LNCaP clone FGC (cell line): ENCODE results near the gene LPP.

Experiments used
- DNase-seq: peaks from one replicate; pipeline ENCODE4 v3.0.0-alpha.2; 2011; ENCODE audit warnings: low read depth
- H3K4me3 ChIP-seq: 2 replicates; pipeline ENCODE4 v1.5.1; 2011; ENCODE audit warnings: mild to moderate bottlenecking, low read depth, low read length, control low read depth
- TF ChIP-seq, protein P1 (sequence below): IDR thresholded peaks from 2 replicates; pipeline ENCODE4 v1.5.1; 2012; ENCODE audit warnings: mild to moderate bottlenecking; ENCODE audit not compliant: control insufficient read depth, insufficient read depth; ENCODE audit errors: extremely low read depth

Gene LPP

DNA sequence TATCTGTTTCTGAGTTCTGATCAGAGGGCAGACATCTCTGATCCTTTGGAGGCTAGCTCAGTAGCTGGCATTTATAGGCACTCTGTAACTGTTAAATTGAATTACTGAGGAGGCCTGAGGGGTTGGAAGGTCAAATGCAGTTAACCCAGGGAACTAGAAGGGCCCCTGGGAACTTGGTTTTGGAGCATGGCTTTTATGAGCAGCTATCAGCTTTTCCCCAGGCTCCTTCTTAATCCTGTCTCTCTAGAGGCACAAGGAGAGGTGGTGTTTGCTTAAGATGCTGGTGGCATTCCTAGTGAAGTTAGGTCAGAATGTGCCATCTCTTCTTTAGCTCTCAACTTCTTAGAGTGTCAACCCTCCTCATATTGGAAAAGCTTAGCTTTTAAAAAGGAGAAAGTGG, 128.9 kb downstream of the LPP start:
- no peak for DNase-seq
- H3K4me3 ChIP-seq, result no peak overlapping the region
- TF ChIP-seq, protein P1, sequence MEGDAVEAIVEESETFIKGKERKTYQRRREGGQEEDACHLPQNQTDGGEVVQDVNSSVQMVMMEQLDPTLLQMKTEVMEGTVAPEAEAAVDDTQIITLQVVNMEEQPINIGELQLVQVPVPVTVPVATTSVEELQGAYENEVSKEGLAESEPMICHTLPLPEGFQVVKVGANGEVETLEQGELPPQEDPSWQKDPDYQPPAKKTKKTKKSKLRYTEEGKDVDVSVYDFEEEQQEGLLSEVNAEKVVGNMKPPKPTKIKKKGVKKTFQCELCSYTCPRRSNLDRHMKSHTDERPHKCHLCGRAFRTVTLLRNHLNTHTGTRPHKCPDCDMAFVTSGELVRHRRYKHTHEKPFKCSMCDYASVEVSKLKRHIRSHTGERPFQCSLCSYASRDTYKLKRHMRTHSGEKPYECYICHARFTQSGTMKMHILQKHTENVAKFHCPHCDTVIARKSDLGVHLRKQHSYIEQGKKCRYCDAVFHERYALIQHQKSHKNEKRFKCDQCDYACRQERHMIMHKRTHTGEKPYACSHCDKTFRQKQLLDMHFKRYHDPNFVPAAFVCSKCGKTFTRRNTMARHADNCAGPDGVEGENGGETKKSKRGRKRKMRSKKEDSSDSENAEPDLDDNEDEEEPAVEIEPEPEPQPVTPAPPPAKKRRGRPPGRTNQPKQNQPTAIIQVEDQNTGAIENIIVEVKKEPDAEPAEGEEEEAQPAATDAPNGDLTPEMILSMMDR, result no peak

GRCh38 chr3:188283347-188283746, 129.4 kb downstream of the LPP start:
- DNase-seq, result no peak
- no peak overlapping the region for H3K4me3 ChIP-seq
- TF ChIP-seq, protein P1, result no peak

GRCh38 chr3:188284455-188285212, 130.7 kb downstream of the LPP start:
- no peak overlapping the region for H3K4me3 ChIP-seq
- no peak for DNase-seq
- TF ChIP-seq, protein P1, result no peak

GRCh38 chr3:188286087-188286513, 132.1 kb downstream of the LPP start:
- DNase-seq, result no peak
- TF ChIP-seq, protein P1, result no peak
- H3K4me3 ChIP-seq, result no peak overlapping the region

GRCh38 chr3:188287339-188287738, 133.4 kb downstream of the LPP start:
- DNase-seq, result no peak
- H3K4me3 ChIP-seq, result no peak overlapping the region
- TF ChIP-seq, protein P1, result no peak

DNA sequence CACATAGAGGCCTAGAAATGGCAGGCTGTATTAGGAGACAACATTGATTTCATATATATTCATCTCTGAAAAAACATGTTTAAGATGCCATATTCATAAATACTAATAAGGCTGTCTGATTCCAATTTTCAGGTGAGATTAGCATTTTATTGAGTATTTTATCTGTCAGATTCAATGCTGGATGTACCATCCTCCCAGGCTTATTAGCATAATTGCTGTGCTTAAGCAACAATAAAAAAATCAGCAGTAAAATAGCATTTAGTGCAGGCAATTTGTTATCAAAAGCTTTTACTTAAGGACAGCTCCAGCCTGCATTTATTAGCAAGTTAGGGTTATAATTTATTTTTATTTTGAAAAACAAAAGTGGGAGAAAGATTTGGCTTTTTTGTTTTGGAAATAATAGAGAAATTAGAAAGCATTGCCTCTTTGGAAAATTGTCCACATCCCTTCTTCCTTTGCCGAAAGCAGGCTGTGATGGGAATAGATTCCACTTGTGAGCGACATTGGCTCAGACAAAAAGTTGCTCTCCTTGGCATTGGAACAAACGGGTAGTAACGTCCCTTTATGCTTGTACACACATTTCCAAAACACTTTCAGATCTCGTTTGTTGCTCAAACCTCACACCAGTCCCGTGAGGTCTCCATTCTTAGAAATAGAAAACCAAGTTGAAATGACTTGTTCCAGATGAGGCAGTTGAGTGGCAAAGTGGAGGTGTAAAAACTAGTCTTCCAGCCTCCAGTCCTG, 134.0 kb downstream of the LPP start:
- DNase-seq, result no peak
- TF ChIP-seq, protein P1, result no peak
- H3K4me3 ChIP-seq, result no peak overlapping the region
